GM18505 (cell line): ENCODE data around the gene GTF2H4.
"Not testable (repeated sequence)": the region's sequence is repeated elsewhere in the genome, so short reads cannot be mapped to it uniquely, and the experiment has no call there.

Experiments used
- ATAC-seq: cut with Tn5 transposase; IDR thresholded peaks from one replicate; pipeline ENCODE4 v1.9.1; 2021; ENCODE audit not compliant: unreplicated experiment
- POLR2A ChIP-seq: IDR thresholded peaks from 4 replicates; pipeline ENCODE4 v1.6.1; 2011; ENCODE audit warnings: borderline replicate concordance; ENCODE audit not compliant: insufficient read depth, insufficient read length; ENCODE audit errors: extremely low read depth

The GTF2H4 gene

DNA sequence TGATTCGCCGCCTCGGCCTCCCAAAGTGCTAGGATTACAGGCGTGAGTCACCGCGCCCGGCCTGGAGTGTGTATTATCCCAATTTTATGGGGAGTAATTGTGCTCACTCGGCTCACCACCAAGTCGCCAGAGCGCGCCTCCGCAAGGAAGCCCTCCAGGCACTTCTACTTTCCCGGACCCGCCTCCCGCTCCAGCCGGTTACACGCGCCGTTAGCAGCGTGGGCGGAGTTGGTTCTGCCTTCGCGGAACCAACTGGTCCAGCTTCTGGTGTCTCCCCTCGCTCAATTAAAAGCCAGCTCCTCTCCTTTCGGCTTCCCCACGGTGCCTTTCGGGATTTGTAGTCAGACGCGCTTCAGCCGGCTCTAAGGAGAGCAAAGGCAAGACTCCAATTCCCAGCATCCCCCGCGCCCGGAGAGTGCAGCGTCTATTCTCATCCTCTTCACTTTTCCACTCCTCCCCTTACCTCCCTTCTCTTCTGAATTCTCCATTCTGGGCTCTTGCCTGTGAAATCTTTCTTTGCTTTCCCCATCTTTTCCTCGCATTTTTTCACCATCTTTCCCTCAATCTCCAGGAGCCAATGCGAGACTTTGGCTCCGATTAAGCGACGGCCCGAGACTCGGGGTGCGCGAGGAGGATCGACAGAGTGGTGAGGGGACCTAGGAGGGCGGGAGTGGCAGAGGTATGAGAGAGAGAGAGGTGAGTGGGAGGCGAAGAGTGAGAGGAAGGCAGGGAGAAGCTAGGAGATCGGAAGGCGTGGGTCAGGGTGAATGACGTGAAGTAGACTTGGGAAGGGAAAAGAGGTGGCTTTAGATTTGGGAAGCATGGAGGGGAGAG, at the start of gene GTF2H4:
GTF2H4 (plus strand) TSS at position 450 of the 834 bp plus-strand sequence.
- TF ChIP-seq POLR2A = peak; percentile 59
- peak; percentile 89 for ATAC-seq

DNA sequence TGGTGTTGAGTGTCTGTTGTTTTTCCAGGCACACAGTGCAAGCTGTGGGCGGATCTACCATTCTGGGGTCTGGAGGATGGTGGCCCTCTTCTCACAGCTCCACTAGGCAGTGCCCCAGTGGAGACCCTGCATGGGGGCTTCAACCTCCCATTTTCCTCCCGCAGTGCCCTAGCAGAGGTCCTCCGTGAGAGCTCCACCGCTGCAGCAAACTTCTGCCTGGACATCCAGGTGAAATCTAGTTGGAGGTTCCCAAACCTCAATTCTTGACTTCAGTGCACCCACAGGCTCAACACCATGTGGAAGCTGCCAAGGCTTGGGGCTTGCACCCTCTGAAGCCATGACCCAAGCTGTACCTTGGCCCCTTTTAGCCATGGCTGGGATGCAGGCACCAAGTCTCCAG, 48.3 kb upstream of the GTF2H4 start:
- ATAC-seq = not testable (repeated sequence)

DNA sequence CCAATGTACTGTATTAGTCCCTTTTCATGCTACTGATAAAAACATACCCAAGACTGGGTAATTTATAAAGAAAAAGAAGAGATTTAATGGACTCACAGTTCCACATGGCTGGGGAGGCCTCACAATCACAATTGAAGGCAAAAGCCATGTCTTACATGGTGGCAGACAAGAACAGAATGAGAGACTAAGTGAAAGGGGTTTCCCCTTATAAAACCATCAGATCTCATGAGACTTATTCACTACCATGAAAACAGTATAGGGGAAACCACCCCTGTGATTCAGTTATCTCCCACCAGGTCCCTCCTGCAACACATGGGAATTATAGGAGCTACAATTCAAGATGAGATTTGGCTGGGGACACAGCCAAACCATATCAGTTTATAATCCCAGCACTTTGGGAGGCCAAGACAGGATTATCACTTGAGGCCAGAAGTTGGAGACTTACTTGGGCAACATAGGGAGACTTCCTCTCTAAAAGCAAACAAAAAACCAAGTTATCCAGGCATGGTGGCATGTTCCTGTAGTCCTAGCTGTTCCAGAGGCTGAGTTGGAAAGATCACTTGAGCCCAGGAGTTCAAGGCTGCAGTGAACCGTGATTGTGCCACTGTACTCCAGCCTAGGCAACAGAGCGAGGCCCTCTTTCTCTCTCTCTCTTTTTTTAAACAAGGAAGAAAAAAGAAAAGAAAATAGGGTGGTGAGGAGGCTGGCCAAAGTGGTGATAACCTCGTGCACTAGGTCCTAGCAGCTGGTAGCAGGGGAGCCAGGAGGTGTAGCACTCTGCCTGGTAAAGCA, 46.6 kb upstream of the GTF2H4 start:
- no peak for ATAC-seq

GRCh38 chr6:30862156-30862875, 45.7 kb upstream of the GTF2H4 start:
- no peak for ATAC-seq
- no peak for TF ChIP-seq POLR2A

More for the DNA sequence above, 46.6 kb upstream of the GTF2H4 start:
- TF ChIP-seq POLR2A = no peak

DNA sequence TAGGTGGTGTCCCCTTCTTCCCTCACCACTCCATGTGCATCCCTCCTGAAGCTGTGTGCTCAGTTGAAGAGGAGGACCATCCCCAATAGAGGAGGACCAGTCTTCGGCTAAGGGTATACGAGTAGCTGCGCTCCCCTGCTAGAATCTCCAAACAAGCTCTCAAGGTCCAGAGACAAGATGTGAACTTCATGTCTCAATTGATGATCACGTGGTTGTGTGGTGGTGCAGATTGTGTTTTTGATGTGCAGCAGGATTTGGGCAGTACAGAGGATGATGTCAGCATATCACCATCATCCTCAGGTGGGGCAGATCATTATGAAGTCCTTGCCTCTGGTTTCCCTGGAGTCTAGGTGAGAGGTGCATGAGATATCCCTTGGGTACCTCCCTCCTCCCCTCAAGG, 43.7 kb upstream of the GTF2H4 start:
- ATAC-seq = no peak
- no peak for TF ChIP-seq POLR2A

DNA sequence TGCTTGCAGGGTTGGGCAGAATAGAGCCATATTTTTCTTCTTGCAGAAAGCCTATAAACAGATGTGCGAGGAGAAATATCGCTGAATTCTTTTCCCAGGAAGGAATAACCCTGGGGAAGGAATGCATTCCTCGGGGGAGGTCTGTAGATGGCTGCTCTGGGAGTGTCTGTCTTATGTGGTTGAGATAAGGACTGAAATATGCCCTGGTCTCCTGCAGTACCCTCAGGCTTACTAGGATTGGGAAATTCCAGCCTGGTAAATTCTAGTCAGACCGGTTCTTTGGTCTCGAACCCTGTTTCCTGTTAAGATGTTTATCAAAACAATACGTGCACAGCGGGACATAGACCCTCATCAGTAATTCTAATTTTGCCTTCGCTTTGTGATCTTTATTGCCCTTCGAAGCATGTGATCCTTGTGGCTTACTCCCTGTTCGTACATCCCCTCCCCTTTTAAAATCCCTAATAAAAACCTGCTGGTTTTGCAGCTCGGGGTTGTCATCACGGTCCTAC, 38.7 kb upstream of the GTF2H4 start:
- not testable (repeated sequence) for ATAC-seq

DNA sequence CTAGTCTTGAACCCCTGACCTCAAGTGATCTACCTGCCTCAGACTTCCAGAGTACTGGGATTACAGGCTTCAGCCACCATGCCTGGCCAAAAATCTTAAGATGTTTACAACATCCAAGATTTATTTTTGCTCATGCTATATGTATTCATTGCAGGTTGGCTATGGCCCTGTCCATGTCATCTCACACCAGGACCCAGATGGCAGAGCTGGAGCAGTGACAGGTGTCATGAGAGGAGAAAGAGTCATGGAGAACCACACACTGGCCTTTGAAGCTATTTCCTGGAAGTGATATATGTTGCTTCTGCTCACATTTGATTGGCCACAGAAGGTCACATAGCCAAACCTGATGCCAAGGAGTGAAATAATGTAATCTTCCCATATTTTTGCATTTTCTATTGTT, 37.5 kb upstream of the GTF2H4 start:
- TF ChIP-seq POLR2A = no peak
- no peak for ATAC-seq

DNA sequence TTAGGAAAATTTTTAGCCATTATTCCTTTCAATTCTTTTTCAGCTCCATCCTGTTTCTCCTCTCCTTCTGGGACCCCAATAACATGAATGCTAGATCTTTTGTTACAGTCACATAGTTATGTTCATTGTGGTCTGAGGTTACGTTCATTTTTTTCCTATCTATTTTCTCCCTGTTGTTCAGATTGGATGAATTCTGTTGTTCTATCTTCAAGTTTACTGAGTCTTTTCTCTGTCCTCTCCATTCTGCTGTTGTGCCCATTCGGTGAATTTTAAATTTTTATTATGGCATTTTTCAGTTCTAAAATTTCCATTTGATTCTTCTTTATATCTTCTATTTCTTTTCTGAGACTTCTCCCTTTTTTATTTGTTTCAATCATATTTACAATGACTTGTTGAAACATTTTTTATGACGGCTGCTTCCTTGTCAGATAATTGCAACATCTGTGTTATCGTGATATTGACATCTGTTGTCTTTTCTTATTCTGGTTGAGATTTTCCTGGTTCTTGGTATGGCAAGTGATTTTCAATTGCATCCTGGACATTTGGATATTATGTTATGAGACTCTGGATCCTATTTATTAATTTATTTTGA, 36.3 kb upstream of the GTF2H4 start:
- no peak for ATAC-seq
- no peak for TF ChIP-seq POLR2A

- no peak for ATAC-seq
Measured at GRCh38 chr6:30873137-30873640, 34.8 kb upstream of the GTF2H4 start.

GRCh38 chr6:30873795-30874194, 34.2 kb upstream of the GTF2H4 start:
- not testable (repeated sequence) for ATAC-seq

More at GRCh38 chr6:30873137-30873640, 34.8 kb upstream of the GTF2H4 start:
- no peak for TF ChIP-seq POLR2A

GRCh38 chr6:30875244-30876038, 32.6 kb upstream of the GTF2H4 start:
- no peak for TF ChIP-seq POLR2A
- ATAC-seq = no peak

GRCh38 chr6:30876039-30876730, 31.8 kb upstream of the GTF2H4 start:
- ATAC-seq = no peak
- TF ChIP-seq POLR2A = no peak
